HL-60 (cell line): ENCODE measurements around the gene ABCA1.

Source experiments
- TF ChIP-seq, protein P1 (sequence below): IDR thresholded peaks from one replicate; pipeline ENCODE4 v1.5.1; 2011; ENCODE audit warnings: low read length, control low read depth, inconsistent platforms; ENCODE audit not compliant: insufficient read depth
- TF ChIP-seq, protein P2 (sequence below): IDR thresholded peaks from 2 replicates; pipeline ENCODE4 v1.6.1; 2012; ENCODE audit warnings: low read depth; ENCODE audit not compliant: insufficient replicate concordance

DNA sequence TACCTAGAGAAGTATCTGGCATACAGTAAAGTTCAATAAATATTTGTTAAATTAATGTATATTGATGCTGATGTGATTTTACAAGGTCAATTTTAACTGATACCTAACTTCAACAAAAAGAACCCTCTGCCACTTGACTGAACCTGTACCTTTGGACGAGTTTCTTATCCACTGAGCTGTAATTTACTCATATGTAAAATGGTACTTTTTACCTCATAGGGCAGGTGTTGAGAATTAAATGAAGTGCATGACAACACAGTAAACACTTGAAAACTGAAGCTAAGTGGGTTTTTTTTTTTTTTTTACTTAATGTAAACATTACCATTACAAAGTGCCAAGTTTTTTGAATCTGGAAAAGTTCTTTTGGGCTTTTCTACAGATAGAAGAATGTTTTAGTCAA is 148.6 kb downstream of the ABCA1 start:
- TF ChIP-seq, protein P1, sequence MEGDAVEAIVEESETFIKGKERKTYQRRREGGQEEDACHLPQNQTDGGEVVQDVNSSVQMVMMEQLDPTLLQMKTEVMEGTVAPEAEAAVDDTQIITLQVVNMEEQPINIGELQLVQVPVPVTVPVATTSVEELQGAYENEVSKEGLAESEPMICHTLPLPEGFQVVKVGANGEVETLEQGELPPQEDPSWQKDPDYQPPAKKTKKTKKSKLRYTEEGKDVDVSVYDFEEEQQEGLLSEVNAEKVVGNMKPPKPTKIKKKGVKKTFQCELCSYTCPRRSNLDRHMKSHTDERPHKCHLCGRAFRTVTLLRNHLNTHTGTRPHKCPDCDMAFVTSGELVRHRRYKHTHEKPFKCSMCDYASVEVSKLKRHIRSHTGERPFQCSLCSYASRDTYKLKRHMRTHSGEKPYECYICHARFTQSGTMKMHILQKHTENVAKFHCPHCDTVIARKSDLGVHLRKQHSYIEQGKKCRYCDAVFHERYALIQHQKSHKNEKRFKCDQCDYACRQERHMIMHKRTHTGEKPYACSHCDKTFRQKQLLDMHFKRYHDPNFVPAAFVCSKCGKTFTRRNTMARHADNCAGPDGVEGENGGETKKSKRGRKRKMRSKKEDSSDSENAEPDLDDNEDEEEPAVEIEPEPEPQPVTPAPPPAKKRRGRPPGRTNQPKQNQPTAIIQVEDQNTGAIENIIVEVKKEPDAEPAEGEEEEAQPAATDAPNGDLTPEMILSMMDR, result no peak
- TF ChIP-seq, protein P2, sequence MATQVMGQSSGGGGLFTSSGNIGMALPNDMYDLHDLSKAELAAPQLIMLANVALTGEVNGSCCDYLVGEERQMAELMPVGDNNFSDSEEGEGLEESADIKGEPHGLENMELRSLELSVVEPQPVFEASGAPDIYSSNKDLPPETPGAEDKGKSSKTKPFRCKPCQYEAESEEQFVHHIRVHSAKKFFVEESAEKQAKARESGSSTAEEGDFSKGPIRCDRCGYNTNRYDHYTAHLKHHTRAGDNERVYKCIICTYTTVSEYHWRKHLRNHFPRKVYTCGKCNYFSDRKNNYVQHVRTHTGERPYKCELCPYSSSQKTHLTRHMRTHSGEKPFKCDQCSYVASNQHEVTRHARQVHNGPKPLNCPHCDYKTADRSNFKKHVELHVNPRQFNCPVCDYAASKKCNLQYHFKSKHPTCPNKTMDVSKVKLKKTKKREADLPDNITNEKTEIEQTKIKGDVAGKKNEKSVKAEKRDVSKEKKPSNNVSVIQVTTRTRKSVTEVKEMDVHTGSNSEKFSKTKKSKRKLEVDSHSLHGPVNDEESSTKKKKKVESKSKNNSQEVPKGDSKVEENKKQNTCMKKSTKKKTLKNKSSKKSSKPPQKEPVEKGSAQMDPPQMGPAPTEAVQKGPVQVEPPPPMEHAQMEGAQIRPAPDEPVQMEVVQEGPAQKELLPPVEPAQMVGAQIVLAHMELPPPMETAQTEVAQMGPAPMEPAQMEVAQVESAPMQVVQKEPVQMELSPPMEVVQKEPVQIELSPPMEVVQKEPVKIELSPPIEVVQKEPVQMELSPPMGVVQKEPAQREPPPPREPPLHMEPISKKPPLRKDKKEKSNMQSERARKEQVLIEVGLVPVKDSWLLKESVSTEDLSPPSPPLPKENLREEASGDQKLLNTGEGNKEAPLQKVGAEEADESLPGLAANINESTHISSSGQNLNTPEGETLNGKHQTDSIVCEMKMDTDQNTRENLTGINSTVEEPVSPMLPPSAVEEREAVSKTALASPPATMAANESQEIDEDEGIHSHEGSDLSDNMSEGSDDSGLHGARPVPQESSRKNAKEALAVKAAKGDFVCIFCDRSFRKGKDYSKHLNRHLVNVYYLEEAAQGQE, result no peak
